Dendritic cell treated with granulocyte-macrophage colony-stimulating factor and Interleukin-4, amounts not matched to agents 40 ng/mL and 50 ng/mL, for 4 days (primary cell): ENCODE results near the gene PRRC2A.
A peak's percentile ranks its signal among the peaks of the same experiment; 100 is the strongest.

Experiments used
- H3K27ac Mint-ChIP-seq: one replicate; pipeline ENCODE4 v1.8.0; 2022; ENCODE audit warnings: mild to moderate bottlenecking, mixed read lengths
- H3K27me3 Mint-ChIP-seq: one replicate; pipeline ENCODE4 v1.8.0; 2022; ENCODE audit warnings: mild to moderate bottlenecking, mixed read lengths
- H3K36me3 Mint-ChIP-seq: one replicate; pipeline ENCODE4 v1.8.0; 2022; ENCODE audit warnings: low read depth, mixed read lengths
- H3K4me1 Mint-ChIP-seq: one replicate; pipeline ENCODE4 v1.8.0; 2022; ENCODE audit warnings: low read depth, mixed read lengths
- H3K4me3 Mint-ChIP-seq: one replicate; pipeline ENCODE4 v1.8.0; 2022; ENCODE audit warnings: mild to moderate bottlenecking, moderate library complexity, mixed read lengths
- H3K9me3 Mint-ChIP-seq: one replicate; pipeline ENCODE4 v1.8.0; 2022; ENCODE audit warnings: mixed read lengths
- intact Hi-C: fragments of 100-400 bp; cut with micrococcal nuclease; formaldehyde crosslinking; loops from one replicate; pipeline ENCODE4 v1.15.0; 2022

The PRRC2A gene

DNA sequence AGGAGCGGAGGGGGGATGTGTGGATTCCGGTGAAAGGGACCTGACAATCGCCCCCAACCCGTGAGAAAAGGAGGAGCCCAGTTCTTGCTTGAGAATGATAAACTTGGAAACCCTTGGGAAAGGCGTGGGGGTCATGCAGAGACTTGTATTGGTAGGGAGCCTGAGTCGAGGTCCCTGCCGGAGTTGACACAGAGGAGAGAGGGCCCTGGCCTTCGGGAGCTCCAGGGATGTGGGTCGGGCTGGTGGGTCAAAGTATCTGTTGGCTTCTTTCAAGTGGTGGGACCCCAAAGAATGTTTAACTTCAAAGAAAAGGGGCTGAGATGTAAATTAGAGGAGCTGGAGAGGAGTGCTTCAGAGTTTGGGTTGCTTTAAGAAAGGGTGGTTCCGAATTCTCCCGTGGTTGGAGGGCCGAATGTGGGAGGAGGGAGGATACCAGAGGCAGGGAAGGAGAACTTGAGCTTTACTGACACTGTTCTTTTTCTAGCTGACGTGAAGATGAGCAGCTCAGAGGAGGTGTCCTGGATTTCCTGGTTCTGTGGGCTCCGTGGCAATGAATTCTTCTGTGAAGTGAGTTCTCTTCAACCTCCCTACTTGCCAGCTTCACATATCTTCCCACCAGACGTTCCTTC, 45.9 kb downstream of the PRRC2A start:
- H3K4me1 Mint-ChIP-seq, result peaks cover 65% of the 10 kb centered on the region
- H3K27me3 Mint-ChIP-seq, result no peaks in the 10 kb centered on the region
- H3K36me3 Mint-ChIP-seq, result peaks cover 94% of the 10 kb centered on the region
- peak overlapping the region; percentile 95 for H3K27ac Mint-ChIP-seq
- peak overlapping the region; percentile 94 for H3K4me3 Mint-ChIP-seq
- no peaks in the 10 kb centered on the region for H3K9me3 Mint-ChIP-seq
- intact Hi-C loops, result loop anchor here (1.0 to 5.0 kb wide), 5 partner anchors 14 to 156 kb away; partner anchors contain the start of genes BAG6, CLIC1, DDX39B and PRRC2A

DNA sequence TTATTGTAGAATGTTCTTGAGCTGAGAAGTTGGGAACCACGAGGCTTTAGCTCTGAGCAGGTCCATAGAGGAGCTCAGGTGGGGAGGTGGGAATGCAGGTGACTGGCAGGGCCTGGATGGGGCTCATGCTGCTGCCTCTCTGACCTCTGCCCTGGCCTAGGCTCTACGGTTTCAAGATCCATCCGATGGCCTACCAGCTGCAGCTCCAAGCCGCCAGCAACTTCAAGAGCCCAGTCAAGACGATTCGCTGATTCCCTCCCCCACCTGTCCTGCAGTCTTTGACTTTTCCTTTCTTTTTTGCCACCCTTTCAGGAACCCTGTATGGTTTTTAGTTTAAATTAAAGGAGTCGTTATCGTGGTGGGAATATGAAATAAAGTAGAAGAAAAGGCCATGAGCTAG, 49.2 kb downstream of the PRRC2A start, which contains the start of gene LY6G5B:
Gene LY6G5B (plus strand): TSS at position 301 of the 400 bp plus-strand sequence. CDS start 975 bp downstream, outside the sequence.
- H3K27me3 Mint-ChIP-seq, result no peaks in the 10 kb centered on the region
- intact Hi-C loops, result loop anchor here (5.0 kb wide), 4 partner anchors 47 to 153 kb away; partner anchors contain the start of genes CLIC1, DDX39B and PRRC2A
- no peak within 1 kb of the TSS for H3K27ac Mint-ChIP-seq
- H3K4me3 Mint-ChIP-seq, result no peak within 1 kb of the TSS
- peaks cover 89% of the 10 kb centered on the region for H3K36me3 Mint-ChIP-seq
- no peaks in the 10 kb centered on the region for H3K9me3 Mint-ChIP-seq
- H3K4me1 Mint-ChIP-seq, result peaks cover 34% of the 10 kb centered on the region

DNA sequence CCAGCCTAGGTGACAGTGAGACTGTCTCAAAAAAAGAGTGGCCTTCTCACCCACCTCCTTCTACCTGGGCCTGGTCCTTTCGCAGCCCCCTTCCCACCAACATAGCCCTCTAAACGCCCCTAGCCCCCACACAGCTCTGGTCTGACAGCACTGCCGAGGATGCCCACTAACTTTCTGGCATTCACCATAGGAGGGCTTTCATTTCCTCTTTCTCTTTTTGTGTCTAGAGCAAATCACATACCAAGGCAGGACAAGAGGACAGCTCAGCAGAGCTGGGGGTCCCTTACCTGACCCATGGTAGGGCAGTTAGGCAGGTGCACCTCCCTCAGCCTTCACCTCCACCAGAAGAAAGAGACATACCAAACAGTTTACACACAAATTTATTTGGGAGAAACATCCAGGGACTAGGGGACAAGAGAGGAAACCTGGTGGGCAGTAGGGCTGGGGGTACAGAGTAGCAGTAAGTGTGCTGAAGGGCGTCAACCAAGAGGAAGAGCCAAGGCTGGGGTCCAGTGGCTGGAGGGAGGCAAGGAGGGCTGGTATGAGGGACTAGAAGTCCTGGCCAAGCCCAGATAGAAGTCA, 55.9 kb downstream of the PRRC2A start:
- Mint-ChIP-seq H3K4me1 (peaks cover 46% of the 10 kb centered on the region), H3K36me3 (peaks cover 27% of the 10 kb centered on the region), H3K27ac (peak overlapping the region; percentile 59), H3K9me3 (no peaks in the 10 kb centered on the region), H3K27me3 (peaks cover 2% of the 10 kb centered on the region), H3K4me3 (no peak overlapping the region)
- intact Hi-C loops, result no loop called here

DNA sequence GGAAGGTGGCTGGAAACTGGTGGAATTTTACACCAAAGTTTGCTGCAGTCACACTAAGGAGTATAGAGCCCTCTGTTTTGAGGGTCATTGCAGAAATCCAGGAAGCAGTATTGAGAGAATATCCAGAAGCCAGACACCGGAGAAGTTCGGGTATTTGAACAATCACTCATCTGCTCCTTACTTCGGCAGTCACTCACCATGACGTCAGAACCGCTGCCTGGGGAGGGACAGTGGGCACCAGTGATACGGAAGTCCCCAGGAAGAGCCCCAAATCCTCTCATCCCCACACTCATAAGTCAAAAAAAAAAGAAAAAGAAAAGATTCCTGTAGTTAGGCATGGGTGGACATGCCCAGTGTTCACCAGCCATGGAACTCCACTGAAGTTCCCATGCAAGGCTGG, 56.4 kb downstream of the PRRC2A start:
- H3K9me3 Mint-ChIP-seq, result no peaks in the 10 kb centered on the region
- H3K4me1 Mint-ChIP-seq, result peaks cover 50% of the 10 kb centered on the region
- H3K27ac Mint-ChIP-seq, result peak overlapping the region; percentile 59
- H3K4me3 Mint-ChIP-seq, result no peak overlapping the region
- intact Hi-C loops, result no loop called here
- H3K36me3 Mint-ChIP-seq, result peaks cover 23% of the 10 kb centered on the region
- peaks cover 4% of the 10 kb centered on the region for H3K27me3 Mint-ChIP-seq

DNA sequence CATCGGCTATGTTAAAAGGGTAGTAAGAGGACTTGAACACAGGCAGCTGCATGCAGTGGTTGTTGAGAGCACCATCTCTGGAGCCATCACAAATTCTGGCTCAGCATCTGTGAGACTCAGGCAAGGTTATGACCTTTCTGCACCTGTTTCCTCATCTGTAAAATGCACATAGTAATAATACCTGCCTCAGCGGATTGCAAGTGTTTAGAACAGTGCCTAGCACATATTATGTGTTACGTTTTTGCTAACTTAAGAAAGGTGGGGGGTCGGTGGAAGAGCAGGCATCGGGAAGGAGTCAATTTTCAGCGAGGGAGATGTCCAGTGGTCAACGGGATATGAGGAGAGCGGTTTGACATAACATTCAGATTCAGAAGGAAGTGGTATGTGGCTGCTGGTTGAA, 57.4 kb downstream of the PRRC2A start:
- intact Hi-C loops, result no loop called here
- H3K4me3 Mint-ChIP-seq, result no peak overlapping the region
- no peaks in the 10 kb centered on the region for H3K9me3 Mint-ChIP-seq
- H3K27me3 Mint-ChIP-seq, result peaks cover 4% of the 10 kb centered on the region
- peaks cover 14% of the 10 kb centered on the region for H3K36me3 Mint-ChIP-seq
- no peak overlapping the region for H3K27ac Mint-ChIP-seq
- H3K4me1 Mint-ChIP-seq, result peaks cover 50% of the 10 kb centered on the region

DNA sequence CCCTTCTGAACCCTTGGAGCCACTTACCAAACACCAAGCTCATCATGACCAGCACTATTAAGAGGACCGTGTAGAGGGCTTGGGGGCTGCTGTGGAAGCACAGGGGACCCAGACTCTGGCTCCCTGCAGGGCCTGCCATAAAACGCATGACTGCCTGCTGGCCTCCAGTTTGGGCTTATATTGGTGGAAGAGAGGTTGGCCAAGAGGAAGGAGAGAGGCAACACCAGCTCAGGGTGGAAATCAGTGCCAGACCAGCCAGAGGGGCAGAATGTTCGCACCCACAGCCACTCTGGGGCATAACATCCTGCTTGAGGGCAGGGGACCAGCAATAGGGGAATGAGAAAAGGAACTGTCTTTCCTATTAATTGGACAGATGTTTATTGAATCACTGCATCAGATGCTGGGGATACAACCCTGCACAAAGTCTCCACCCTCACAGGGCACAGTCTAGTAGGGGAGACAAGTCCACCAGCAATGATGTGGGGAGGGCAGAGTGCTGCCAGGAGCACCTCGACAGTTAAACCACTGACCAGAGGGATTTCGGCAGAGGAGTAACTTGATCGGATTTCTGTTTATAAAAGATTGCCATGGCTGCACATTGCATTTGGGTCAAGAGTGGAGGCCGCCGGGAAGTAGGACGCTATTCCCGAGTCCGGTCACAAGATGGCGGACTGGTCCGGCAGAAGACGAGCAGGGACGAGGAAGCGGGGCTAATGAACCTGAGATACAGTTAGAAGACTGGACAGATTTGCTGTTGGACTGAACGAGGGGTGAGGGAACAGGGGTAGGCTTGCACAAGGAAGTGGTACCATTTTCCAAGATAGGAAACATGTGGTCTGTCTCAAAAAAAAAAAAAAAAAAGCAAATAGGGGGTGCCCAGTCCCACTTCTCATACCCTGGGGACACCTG, 60.0 kb downstream of the PRRC2A start, which contains the start of gene LY6G5C:
Gene LY6G5C (minus strand): TSS at position 842 of the 909 bp plus-strand sequence. CDS start 694 bp downstream, at position 148.
- Mint-ChIP-seq H3K27me3 (peaks cover 9% of the 10 kb centered on the region), H3K9me3 (no peaks in the 10 kb centered on the region), H3K4me1 (peaks cover 56% of the 10 kb centered on the region), H3K27ac (peak within 1 kb of the TSS; percentile 55), H3K4me3 (peak within 1 kb of the TSS; percentile 74), H3K36me3 (peaks cover 23% of the 10 kb centered on the region)
- intact Hi-C loops, result loop anchor here (1.0 to 2.0 kb wide), 3 partner anchors 47 to 150 kb away; no protein-coding TSS in a partner anchor

DNA sequence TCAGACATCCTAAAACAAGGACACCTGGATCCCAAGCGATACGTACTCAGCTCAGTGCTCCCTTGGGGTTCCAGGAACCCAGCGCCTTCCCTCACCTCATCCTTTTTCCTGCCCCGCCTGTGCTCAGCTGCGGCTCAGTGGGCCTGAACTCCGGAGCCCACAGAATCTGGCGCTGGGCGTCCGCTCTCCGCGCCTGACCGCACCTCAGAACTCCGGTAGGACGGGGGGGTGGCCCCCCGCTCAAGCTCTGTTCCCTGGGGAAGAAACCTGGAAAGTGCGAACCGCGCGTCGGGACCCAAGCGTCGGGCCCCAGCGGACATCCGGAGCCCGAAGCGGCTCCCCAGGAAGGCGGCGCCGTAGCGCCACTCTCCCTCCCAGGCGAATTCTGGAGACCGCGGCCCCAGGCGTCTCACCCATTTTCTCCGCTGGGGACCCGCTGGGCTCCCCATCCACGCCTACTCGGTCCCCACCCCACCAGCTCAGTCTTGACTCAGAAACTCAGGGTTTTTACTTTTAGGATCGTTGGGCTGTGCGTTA, 60.7 kb downstream of the PRRC2A start:
- Mint-ChIP-seq H3K36me3 (peaks cover 30% of the 10 kb centered on the region), H3K4me3 (peak overlapping the region; percentile 74), H3K27me3 (peaks cover 9% of the 10 kb centered on the region), H3K27ac (peak overlapping the region; percentile 55), H3K4me1 (peaks cover 54% of the 10 kb centered on the region), H3K9me3 (no peaks in the 10 kb centered on the region)
- intact Hi-C loops, result loop anchor here (2.0 kb wide), 2 partner anchors 88 to 150 kb away; no protein-coding TSS in a partner anchor

DNA sequence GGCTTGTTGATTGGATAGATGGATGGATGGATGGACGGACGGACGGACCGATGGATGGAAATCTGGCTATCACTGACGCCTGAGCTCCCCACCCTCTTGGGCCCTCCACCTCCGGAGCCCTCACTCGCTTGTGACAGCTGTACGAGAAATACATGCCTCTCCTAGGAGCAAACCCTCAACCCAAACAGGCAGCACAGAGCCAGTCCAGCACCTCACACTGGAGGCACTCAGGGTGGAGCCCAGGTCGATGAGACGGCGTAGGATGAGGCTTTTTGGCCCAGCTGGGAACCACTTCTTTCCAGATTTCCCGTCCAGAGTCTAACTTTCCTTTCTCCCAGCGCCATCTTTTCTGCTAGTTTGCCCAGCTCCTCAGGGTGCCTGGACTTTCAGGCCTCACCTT, 63.1 kb downstream of the PRRC2A start:
- Mint-ChIP-seq H3K9me3 (no peaks in the 10 kb centered on the region), H3K27ac (no peak overlapping the region), H3K4me1 (peaks cover 33% of the 10 kb centered on the region), H3K27me3 (peaks cover 9% of the 10 kb centered on the region), H3K36me3 (peaks cover 54% of the 10 kb centered on the region), H3K4me3 (no peak overlapping the region)
- intact Hi-C loops, result no loop called here

DNA sequence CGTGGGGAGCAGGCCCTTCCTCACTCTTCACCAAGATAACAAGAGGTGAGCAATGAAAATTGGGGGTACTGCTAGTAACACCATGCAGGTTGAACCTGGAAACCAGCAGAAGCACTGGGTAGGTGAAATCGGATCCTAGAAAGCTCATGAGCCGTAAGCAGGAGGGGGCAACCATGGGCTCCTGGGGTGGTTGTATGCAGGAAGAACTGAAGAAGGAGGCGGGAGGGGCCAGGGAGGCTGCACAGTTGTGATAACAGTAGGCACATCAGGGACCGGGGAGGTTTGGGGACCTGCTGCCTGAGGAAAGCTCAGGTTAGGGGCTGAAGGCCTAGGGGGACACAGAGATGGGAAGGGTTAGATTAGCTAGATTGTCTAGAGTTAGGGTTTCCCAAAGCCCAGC, 66.0 kb downstream of the PRRC2A start:
- Mint-ChIP-seq H3K4me1 (peaks cover 34% of the 10 kb centered on the region), H3K27ac (no peak overlapping the region), H3K27me3 (peaks cover 7% of the 10 kb centered on the region), H3K9me3 (no peaks in the 10 kb centered on the region), H3K36me3 (peaks cover 83% of the 10 kb centered on the region), H3K4me3 (no peak overlapping the region)
- intact Hi-C loops, result no loop called here

DNA sequence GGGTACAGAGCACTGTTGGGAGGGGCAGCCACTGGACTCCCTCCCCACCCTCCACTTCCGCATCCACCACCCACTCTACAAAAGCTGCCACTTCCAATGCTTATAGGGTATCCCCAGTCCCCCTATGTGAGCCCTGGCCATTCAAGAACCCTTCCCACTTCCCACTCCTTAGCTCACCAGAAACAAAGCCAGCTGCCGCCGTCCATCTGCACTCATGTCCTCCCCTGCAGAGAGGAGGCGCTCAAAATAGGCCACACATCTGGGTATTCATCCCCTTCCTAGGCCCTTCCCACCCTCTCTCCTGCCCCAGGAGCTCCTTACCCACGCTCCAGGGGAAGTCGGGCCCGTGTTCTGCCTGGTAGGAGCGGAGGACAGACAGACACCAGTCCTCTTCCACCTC, 66.8 kb downstream of the PRRC2A start:
- Mint-ChIP-seq H3K9me3 (no peaks in the 10 kb centered on the region), H3K4me1 (peaks cover 33% of the 10 kb centered on the region), H3K36me3 (peaks cover 91% of the 10 kb centered on the region), H3K27ac (no peak overlapping the region), H3K4me3 (no peak overlapping the region), H3K27me3 (peaks cover 5% of the 10 kb centered on the region)
- intact Hi-C loops, result no loop called here
